NK-92 treated with Interleukin-12 subunit alpha and Interleukin-12 subunit beta, amount 100 ng/mL, for 24 hours (cell line): ENCODE measurements around the gene SLC46A2.

Experiments used
- DNase-seq: peaks from one replicate; lab custom pipeline; 2025; lab: John Stamatoyannopoulos, UW

SLC46A2 gene

GRCh38 chr9:112858625-112859147, 32.0 kb downstream of the SLC46A2 start:
- DNase-seq, result no peak

- DNase-seq, result no peak
Measured at GRCh38 chr9:112858005-112858404, 32.7 kb downstream of the SLC46A2 start.

- DNase-seq, result no peak
Measured at GRCh38 chr9:112856843-112857242, 33.8 kb downstream of the SLC46A2 start.

- no peak for DNase-seq
Measured at GRCh38 chr9:112856200-112856599, 34.5 kb downstream of the SLC46A2 start.

- DNase-seq, result no peak
Measured at GRCh38 chr9:112854657-112855056, 36.0 kb downstream of the SLC46A2 start.

- DNase-seq, result no peak
Measured at GRCh38 chr9:112853882-112854585, 36.6 kb downstream of the SLC46A2 start.

GRCh38 chr9:112852741-112853504, 37.8 kb downstream of the SLC46A2 start:
- DNase-seq, result no peak

GRCh38 chr9:112850840-112851239, 39.8 kb downstream of the SLC46A2 start:
- no peak for DNase-seq

GRCh38 chr9:112849363-112849922, 41.2 kb downstream of the SLC46A2 start:
- no peak for DNase-seq

GRCh38 chr9:112848316-112849151, 42.1 kb downstream of the SLC46A2 start:
- DNase-seq, result no peak

GRCh38 chr9:112846528-112847488, 43.9 kb downstream of the SLC46A2 start:
- DNase-seq, result no peak

- DNase-seq, result peak; percentile 48
Measured at GRCh38 chr9:112844771-112845542, 45.7 kb downstream of the SLC46A2 start.

GRCh38 chr9:112842555-112842954, 48.1 kb downstream of the SLC46A2 start:
- no peak for DNase-seq

GRCh38 chr9:112841261-112841660, 49.4 kb downstream of the SLC46A2 start:
- no peak for DNase-seq

- no peak for DNase-seq
Measured at GRCh38 chr9:112839331-112839730, 51.3 kb downstream of the SLC46A2 start.

GRCh38 chr9:112838342-112838741, 52.3 kb downstream of the SLC46A2 start:
- DNase-seq, result no peak

GRCh38 chr9:112836394-112836793, 54.3 kb downstream of the SLC46A2 start:
- no peak for DNase-seq

GRCh38 chr9:112833081-112833480, 57.6 kb downstream of the SLC46A2 start:
- DNase-seq, result no peak

- DNase-seq, result no peak
Measured at GRCh38 chr9:112831969-112832368, 58.7 kb downstream of the SLC46A2 start.

- DNase-seq, result no peak
Measured at GRCh38 chr9:112831281-112831851, 59.3 kb downstream of the SLC46A2 start.
